Fibroblast of skin of left quadriceps (primary cell): Measurements from ENCODE around the gene GNB2.
A peak's percentile ranks its signal among the peaks of the same experiment; 100 is the strongest.

Experiments
- DNase-seq, 2 experiments: peaks; one replicate each; pipeline ENCODE4 v3.0.0-alpha.2; 2013; ENCODE audit warnings: low read depth in 2 of 2

The GNB2 gene

DNA sequence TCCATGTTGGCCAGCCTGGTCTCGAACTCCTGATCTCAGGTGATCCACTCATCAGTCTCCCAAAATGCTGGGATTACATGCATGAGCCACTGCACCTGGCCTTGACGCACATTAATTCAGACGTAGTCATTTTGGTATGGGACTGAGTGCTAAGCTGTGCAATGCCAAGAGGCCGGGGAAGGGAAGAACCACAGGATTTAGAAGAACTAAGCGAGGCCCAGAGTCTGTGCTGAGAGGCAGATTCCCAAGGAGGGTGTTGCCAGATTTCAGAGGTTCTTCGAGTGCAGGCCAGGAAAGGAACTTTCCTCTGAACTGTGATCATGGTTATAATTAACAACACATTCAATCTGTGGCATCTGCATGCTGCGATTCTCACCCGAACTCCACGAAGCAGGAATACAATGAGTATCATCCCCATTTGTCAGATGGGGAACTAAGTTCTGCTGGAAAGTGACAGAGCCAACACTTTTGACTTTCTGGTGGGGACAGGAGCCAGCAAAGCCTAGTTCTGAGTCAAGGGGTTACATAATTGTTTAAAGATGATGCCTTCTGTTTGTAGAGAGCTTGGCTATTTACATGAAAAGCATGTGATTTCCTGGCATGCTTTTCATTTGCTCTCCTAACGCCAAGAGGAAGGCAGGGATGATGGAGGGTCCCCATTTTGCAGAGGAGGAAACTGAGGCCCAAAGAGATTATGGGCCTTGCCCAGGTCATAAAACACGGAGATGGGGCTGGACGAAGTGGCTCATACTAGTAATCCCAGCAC is 53.6 kb downstream of the GNB2 start:
- peak; percentile 92 to 93 for DNase-seq

DNA sequence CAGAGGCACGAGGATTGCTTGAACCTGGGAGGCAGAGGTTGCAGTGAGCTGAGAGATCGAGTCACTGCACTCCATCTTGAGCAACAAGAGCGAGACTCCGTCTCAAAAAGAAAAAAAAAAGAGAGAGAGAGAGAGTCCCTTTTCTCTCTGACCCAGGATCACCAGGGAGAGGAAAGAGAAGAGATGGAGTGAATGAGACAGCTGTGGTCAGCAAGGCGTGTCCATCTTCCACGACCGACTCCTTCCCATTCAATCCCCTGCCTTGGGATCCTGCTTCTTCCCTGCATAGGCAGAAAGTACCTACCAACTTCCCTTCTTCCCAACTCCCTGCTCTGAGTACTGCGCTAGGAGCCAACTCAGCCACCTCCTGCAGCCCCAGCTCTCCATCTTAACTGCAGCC is 54.7 kb downstream of the GNB2 start:
- no peak for DNase-seq
